Skeletal muscle satellite cell (primary cell): ENCODE results near the gene KRT81.
"Not testable (repeated sequence)": the region's sequence is repeated elsewhere in the genome, so short reads cannot be mapped to it uniquely, and the experiment has no call there.

Source experiments
- H3K27me3 ChIP-seq: 2 replicates; pipeline ENCODE4 v1.7.0; 2013; ENCODE audit warnings: low read length; ENCODE audit not compliant: control insufficient read depth, insufficient read depth
- H3K36me3 ChIP-seq: 2 replicates; pipeline ENCODE4 v1.7.0; 2013; ENCODE audit warnings: mild to moderate bottlenecking, control low read depth, low read length; ENCODE audit not compliant: insufficient read depth
- H3K4me1 ChIP-seq: 2 replicates; pipeline ENCODE4 v1.7.0; 2013; ENCODE audit warnings: low read length; ENCODE audit not compliant: control insufficient read depth, insufficient read depth
- H3K4me2 ChIP-seq: 2 replicates; pipeline ENCODE4 v1.7.0; 2013; ENCODE audit warnings: mild to moderate bottlenecking, low read length
- H3K4me3 ChIP-seq: 2 replicates; pipeline ENCODE4 v1.7.0; 2013; ENCODE audit warnings: low read length
- H3K9ac ChIP-seq: 2 replicates; pipeline ENCODE4 v1.7.0; 2013; ENCODE audit warnings: mild to moderate bottlenecking, low read depth, low read length, moderate library complexity
- H3K9me3 ChIP-seq: replicated peaks from 2 replicates; pipeline ENCODE4 v1.7.0; 2013; ENCODE audit warnings: mild to moderate bottlenecking, control low read depth, low read length

KRT81 gene

GRCh38 chr12:52290483-52291134 lies 725 bp downstream of the KRT81 start:
- H3K4me1 ChIP-seq, result peaks cover 18% of the 10 kb centered on the region
- H3K4me3 ChIP-seq, H3K36me3 ChIP-seq, H3K27me3 ChIP-seq, H3K9ac ChIP-seq, H3K9me3 ChIP-seq, H3K4me2 ChIP-seq: not testable (repeated sequence)

DNA sequence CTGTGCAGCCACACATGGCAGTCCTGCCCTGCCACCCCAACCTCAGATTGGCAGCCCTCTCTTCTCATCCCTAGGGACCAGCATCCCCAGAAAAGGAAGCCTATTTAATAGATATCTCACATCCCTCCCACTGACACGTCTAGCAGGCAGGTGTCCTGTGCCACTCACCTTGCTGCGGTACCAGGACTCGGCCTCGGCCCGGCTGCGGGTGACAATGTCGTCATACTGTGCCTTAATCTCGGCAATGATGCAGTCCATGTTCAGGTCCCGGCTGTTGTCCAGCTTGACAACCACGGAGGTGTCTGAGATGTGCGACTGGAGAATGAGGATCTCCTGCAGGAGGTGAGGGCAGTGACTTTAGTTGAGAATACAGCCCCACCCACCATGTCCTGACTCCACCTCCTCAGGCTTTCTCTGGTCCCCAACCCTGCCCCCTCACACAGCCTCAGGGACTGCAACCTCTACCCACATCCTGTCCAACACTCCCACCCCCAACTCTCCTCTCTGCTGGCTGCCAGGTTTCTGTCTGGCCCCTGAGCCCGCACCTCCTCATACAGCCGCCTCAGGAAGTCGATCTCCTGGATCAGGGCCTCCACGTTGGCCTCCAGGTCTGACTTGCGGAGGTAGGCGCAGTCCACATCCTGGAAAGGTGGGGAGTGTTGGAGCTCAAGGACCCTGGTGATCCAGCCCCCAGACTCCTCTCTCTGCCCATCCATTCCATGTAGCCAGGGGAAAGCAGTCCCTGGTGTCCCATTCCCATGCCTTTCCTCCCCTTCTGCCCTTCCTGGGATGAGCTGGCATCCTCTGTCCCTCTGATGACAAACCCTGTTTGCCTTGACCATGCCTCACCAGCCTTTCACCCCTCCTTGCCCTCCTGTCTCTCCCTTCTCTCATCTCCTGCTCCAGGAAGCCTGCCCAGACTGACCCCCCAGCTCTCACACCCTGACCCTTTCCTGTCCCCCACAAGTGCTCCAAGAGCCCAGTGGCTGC lies 3.2 kb downstream of the KRT81 start:
- H3K9ac ChIP-seq, H3K9me3 ChIP-seq, H3K36me3 ChIP-seq, H3K27me3 ChIP-seq, H3K4me3 ChIP-seq, H3K4me2 ChIP-seq: not testable (repeated sequence)
- H3K4me1 ChIP-seq, result peaks cover 31% of the 10 kb centered on the region

GRCh38 chr12:52286857-52287785 lies 4.2 kb downstream of the KRT81 start:
- peaks cover 31% of the 10 kb centered on the region for H3K4me1 ChIP-seq
- H3K9ac ChIP-seq, H3K4me2 ChIP-seq, H3K4me3 ChIP-seq, H3K36me3 ChIP-seq, H3K27me3 ChIP-seq, H3K9me3 ChIP-seq: not testable (repeated sequence)

GRCh38 chr12:52285851-52286530 lies 5.3 kb downstream of the KRT81 start:
- H3K4me3 ChIP-seq, result no peak overlapping the region
- no peaks in the 10 kb centered on the region for H3K36me3 ChIP-seq
- peak overlapping the region; percentile 40 for H3K4me2 ChIP-seq
- no peaks in the 10 kb centered on the region for H3K9me3 ChIP-seq
- H3K27me3 ChIP-seq, result no peaks in the 10 kb centered on the region
- H3K9ac ChIP-seq, result peak overlapping the region; percentile 63
- peaks cover 42% of the 10 kb centered on the region for H3K4me1 ChIP-seq

GRCh38 chr12:52285172-52285745 lies 6.1 kb downstream of the KRT81 start:
- Histone ChIP-seq H3K4me1 (peaks cover 48% of the 10 kb centered on the region), H3K9me3 (no peaks in the 10 kb centered on the region), H3K27me3 (no peaks in the 10 kb centered on the region), H3K4me2 (peak overlapping the region; percentile 40), H3K9ac (peak overlapping the region; percentile 63), H3K4me3 (no peak overlapping the region), H3K36me3 (no peaks in the 10 kb centered on the region)

DNA sequence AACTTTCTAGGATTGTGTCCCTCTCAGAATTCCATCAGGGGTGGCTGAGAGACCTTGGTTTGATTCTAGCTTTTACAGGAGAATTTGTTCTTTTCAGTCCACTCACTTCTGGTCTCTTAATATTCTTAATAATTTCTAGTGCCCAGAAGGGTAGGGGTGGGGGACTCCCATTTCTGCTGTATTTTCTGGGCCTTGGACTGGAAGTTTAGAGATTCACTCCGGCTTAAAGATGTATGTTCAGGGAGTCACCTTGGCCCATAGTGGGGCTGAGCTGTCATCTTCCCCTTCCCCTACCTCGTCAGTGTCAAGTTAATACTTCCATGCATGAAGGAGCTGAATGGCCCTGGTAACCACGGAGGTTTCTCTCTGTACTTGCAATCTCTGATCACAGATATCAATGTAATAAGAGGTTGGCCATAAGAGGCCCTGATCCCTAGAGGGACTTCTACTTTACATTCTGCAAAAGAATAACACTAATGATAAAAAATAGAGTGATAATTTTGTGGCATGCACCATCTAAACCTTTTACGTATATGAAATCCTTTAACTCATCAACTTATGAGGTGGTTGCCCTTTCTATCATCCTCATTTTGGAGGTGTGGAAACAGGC lies 6.7 kb downstream of the KRT81 start:
- Histone ChIP-seq H3K4me3 (no peak overlapping the region), H3K4me1 (peaks cover 53% of the 10 kb centered on the region), H3K9ac (peak overlapping the region; percentile 60), H3K4me2 (no peak overlapping the region), H3K36me3 (no peaks in the 10 kb centered on the region), H3K27me3 (no peaks in the 10 kb centered on the region), H3K9me3 (no peaks in the 10 kb centered on the region)

DNA sequence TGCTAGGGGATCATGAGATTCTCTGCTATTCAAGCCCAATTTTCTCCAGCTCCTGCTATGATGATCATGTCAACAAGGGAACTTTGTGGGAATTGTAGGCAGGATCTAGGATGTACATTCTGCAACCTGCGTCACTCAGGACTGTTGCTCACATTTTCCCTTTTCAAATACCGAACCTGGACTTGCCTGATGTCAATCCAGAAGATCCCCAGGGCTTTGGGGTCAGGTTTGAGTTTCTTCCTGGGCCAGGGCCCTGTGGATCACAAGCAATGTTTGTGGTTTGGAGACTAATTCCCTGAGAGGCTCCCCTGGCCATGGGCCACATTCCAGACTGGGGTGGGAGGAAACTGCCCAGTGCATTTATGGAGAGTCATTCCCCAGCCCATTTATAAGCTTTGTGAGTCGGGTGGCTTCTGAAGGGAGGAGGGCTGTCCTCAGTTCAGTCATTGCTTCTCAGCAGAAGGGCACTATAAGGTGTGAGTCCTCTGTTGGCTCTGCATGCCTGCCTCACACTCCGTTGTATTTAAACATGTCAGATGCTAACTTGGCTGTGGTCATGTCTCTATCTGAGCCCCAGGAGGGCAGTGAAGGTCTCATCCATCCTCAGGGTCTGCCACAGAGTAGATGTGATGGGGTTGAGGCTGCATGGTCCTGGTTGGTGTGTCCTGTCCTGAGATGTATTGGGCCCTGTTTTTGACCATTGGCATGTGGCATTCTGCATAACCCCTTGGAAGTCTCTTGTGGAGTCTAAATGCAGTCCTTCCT lies 10.4 kb downstream of the KRT81 start:
- no peaks in the 10 kb centered on the region for H3K27me3 ChIP-seq
- H3K9me3 ChIP-seq, result no peaks in the 10 kb centered on the region
- H3K4me2 ChIP-seq, result peak overlapping the region; percentile 68
- H3K4me3 ChIP-seq, result peak overlapping the region; percentile 34
- peaks cover 63% of the 10 kb centered on the region for H3K4me1 ChIP-seq
- no peaks in the 10 kb centered on the region for H3K36me3 ChIP-seq
- peak overlapping the region; percentile 87 for H3K9ac ChIP-seq

DNA sequence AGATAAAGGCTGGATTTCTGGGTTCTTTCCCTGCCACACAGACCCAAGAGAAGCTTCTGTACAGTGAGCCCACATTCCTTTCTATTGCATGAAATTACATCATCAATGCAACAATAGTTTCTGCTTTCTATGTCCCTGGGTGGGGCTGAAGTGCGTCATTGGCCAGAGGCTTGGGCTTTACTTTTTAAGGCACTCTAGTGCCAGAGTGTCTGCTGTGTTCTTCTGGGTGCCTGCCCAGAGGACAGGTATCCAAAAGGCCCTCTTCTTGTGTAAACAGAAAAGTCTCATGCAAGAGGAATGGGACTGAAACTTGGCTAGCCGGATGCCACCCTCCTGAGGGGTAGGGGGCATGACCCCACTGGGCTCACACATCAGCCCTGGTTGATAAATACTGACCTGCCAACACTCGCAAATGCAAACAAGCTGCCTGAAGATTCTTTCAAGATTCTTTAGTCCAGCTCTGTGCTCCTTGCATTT lies 11.0 kb downstream of the KRT81 start:
- H3K4me2 ChIP-seq, result peak overlapping the region; percentile 68
- H3K36me3 ChIP-seq, result no peaks in the 10 kb centered on the region
- peaks cover 57% of the 10 kb centered on the region for H3K4me1 ChIP-seq
- H3K9ac ChIP-seq, result peak overlapping the region; percentile 87
- H3K4me3 ChIP-seq, result peak overlapping the region; percentile 34
- H3K9me3 ChIP-seq, result no peaks in the 10 kb centered on the region
- H3K27me3 ChIP-seq, result no peaks in the 10 kb centered on the region

- no peaks in the 10 kb centered on the region for H3K27me3 ChIP-seq
- no peaks in the 10 kb centered on the region for H3K9me3 ChIP-seq
- no peaks in the 10 kb centered on the region for H3K36me3 ChIP-seq
- H3K4me3 ChIP-seq, result peak overlapping the region; percentile 19
- H3K4me1 ChIP-seq, result peaks cover 51% of the 10 kb centered on the region
- peak overlapping the region; percentile 87 for H3K9ac ChIP-seq
- peak overlapping the region; percentile 68 for H3K4me2 ChIP-seq
Measured at GRCh38 chr12:52279422-52280318, 11.7 kb downstream of the KRT81 start.
